Muscle of back (tissue), 11 donors: ENCODE data around the gene PRR5. TPM values are rescaled to one million over a fixed set of nuclear protein-coding genes. Genes with fewer than 3 reads are reported as not detected.

ENCODE experiments used
- DNase-seq, 3 donors: peaks; one replicate each; pipeline versions ENCODE4 v3.0.0 to v3.0.0-alpha.2; 2013
- polyA plus RNA-seq, 10 donors: library from polyadenylated mRNA; unstranded; fragments of 120-200 nt; gene quantifications; one replicate each; pipeline ENCODE4 v1.2.1, GENCODE V29; 2013; ENCODE audit not compliant: insufficient read length in 10 of 10

PRR5 gene
- polyA plus RNA-seq, 10 donors, result 19.5 to 37.3 (median 24.1) TPM

DNA sequence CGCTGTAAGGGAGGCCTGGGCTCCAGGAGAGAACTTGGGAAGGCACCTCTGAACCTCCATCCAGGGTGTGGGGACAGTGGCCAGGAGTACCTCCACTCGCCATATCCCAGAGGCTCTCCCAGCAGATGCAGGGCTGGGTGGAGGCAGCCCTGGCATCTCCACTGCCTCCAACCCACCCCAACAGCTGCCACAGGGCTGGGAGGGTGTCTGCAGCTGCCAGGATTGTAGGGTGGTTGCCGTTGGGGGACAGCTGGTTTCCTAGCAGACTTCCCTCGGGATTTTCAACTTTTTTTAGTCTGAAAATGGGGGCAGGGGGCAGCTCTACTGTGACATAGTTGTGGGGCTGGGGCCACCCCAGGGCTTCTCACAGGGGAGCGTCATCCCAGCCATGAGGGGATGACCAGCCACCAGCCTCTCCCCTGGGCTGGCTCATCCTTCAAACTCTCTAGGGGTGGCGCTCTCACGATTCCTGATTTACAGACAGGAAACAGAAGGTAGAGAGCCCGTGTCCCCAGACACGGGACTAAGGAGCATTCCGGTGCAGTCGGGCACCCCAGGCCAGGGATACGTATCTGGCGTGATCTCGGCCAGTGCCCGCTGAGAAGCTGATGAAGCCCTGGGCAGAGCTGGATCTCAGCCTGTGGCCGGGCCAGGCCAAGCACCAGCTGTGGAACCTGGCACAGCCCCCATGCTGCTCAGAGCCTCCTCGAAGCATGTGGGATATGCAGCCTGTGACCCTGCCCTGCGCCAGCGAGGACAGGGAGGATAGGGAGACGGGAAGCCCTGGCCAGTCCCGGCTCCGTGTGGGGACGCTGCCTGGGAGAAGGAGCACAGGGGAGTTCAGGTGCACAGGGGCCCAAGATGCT, 9.9 kb downstream of the PRR5 start:
- DNase-seq, result peak in 2 of 3 donors; percentile 60 to 77

DNA sequence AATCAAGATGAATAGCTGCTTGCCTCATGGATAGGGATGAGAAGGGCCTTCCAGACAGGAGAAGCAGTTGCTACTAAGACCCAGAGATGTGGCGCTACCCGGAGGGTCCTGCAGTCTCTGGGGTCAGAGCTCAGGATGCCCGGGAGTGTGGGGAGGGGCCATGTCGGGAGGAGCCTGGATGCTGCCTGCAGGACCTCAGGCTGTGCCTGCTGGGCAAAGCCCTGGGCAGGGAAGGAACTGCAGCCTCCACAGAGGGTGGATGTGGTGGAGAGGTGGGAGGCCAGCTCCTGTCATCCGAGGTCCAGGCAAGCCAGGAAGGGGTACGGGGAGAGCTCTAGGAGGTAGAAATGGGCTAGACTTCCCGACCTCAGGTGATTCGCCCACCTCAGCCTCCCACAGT, 11.0 kb downstream of the PRR5 start:
- no peak for DNase-seq

DNA sequence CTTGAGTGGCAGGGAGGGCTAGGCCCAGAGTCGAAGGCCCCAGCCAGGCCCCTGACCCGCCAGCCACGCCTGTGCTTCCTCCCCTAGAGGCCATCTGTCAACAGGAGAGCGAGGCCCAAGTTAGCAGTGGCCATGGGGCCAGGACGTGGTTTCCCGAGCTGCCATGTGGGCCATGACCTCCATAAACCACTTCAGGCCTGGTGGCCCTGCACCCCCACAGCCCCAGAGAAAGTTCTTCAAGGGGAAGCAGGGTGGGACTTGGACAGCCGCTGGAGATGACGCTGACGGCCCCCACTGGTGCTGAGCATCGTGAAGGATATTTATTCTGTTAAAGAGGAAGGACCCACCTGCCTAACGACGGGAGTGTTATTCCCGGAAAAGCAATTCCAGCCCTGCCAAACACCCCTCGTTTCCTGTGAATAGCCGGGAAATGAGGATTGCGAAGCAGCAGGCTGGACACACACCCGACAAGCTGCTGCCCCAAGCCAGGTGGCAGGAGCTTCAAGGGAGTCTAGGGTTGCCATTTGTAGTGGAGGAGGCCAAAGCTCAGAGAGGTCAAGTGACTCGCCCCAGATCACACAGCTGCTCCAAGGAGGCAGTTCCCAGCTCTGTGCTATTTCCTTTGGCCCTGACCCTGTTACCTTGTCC, 12.8 kb downstream of the PRR5 start:
- DNase-seq, result peak in 1 of 3 donors; percentile 43

DNA sequence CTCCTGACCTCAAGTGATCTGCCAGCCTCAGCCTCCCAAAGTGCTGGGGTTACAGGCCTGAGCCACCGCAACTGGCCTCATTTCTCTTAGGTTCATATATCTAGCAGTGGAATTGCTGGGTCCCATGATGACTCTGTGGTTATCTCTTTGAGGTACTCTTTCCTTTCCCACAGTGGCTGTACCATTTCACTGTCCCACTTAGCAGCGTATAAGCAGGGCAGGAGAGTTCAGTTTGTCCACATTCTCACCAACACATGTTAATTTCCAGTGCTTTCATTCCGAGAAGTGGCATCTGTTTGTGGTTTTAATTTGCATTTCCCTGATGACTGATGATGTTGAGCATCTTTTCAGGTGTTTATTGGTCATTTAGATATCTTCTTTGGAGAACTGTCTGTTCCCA, 16.4 kb downstream of the PRR5 start:
- no peak for DNase-seq

DNA sequence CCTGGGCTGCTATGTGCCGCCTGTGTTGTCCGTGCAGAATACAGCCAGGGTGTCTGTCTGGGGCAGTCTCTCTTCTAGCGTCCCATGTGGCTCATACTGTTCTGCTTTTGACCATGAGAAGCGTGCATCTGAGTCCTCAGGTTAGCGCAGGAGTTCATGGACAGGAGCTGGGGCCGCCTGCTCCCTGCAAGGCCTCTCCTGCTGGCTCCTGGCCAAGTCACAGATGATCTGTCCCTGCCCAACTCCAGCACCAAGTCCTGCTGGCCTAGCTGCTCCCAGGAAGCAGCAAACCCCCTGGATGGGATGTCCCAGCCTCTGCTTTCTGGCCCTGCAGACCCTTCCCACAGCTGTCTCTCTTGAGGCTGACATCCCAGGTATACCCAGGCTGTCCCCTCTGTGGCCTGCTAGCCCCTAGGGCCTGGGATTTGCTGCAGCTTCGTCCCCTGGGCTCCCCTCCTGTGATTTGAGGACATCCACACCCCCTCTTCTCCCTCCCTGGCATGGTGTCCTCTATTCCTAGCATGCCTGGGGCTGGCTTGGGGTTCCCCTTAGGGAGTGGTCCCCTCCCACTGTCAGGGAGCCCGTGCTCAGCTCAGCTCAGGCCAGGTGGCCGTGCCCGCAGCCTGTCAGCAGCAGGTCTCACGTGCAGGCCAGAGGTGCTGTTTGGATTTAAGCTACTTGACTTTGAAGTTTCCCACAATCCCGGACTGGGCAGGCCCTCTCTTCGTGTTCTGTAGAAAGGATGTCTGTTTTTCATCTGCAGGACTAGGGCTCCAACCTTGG, 17.8 kb downstream of the PRR5 start:
- DNase-seq, result no peak

DNA sequence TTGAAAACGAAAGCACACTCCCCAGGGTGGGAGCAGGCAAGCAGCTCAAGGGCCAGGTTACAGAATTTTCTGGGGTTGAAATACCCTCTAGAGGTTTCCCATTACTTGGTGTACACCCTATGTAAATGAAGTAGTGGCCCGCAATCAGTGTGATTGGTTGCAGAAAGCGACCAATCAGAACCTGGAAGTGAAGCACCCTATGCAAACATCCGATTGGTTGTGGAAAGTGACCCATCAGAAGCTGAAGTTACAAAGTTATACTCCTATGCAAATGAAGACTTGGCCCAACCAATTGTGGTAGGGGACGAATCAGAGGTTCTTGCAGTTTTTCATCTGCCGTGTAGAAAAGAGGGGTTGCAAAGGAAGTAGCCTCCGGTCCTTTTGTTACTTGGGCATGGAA, 19.2 kb downstream of the PRR5 start:
- DNase-seq, result peak in 1 of 3 donors; percentile 53

DNA sequence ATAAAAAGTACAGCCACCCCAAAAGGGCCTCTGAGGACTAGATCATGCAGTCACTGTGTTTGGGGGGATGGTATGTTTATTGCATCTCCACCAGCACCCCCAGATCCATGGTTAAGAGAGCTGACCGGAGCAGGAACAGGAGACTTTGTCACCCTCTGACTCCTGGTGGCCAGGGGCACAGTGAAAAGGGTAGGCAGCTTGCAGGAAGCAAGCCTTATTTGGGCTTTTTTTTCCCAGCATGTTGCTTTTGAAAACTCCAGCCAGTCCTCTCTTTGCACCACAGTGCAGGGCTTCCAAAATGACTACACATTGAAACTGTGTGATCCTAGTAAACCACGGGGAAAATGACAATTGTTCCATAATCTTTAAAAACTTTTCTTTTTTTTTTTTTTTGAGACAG, 20.6 kb downstream of the PRR5 start:
- DNase-seq, result no peak

DNA sequence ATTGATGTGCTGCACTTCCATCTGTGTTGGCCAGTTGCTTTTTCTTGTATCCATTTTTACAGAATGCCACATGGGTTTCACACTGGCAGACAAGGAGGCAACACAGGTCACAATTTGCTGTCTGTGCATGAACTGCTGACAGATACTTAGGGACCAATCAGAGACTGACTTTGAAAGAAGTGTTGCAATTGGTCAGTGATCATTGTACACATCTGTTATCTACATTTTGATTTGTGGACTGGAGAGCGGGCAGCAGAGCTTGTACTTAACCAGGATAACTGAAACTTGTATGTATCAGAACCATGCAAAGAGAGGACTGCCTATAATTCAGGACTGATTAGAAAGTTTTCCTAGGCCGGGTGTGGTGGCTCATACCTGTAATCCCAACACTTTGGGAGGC, 21.8 kb downstream of the PRR5 start:
- no peak for DNase-seq

DNA sequence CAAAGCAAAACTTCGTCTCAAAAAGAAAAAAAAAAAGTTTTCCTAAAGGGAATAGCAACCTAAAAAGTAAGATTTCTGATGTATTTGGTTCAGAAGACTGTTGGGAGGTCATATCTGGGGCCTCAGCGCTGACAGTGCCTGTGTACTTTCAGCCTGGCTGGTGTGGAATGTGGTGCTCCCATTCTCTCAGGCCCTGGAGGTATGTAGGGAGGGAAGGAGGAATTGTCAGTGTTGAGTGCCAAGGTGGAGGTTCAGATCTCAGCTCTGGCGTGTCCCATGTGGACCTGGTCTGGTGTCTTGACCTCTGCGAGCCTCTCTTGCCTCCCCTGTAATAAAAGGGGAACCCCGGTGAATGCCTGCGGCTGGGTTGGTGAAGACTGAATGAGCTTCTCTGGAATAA, 22.4 kb downstream of the PRR5 start:
- no peak for DNase-seq

DNA sequence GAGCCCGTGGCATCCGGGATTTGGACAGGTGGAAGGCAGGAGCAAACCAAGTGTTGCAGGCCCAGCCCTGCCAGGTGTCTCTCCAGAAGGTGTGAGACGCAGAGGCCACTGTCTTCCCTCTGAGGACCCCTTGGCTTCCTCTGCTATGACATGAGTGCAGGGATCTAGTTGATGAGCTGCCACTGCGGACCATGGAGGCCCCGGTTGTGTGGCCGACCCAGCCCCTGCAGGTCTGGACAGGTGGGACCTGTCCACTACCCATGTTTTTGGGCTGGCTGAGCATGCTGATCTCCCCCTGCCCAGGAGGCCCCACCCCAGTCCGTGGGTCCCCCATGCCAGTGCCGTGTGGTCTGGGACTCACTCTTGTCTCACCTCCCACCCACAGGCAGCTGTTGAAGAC, 22.9 kb downstream of the PRR5 start:
- no peak for DNase-seq

DNA sequence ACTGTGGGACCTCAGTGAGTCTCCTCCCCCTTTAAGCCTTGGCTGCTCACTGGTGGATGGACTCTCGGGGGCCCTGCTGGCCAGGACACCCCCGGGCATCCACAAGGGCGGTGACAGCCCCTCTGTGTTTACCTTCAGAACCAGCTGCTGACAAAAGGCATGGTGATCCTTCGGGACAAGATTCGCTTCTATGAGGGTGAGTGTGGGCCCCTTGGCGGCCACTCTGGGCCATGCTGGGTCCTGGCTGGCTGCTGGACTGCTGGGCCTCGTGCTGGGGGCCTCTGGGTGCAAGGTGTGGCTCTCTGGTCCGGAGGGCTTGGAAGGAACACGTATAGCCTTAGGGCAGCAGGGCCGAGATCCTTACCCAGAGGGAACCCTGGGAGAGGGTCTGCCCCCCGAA, 24.4 kb downstream of the PRR5 start:
- DNase-seq, result no peak

DNA sequence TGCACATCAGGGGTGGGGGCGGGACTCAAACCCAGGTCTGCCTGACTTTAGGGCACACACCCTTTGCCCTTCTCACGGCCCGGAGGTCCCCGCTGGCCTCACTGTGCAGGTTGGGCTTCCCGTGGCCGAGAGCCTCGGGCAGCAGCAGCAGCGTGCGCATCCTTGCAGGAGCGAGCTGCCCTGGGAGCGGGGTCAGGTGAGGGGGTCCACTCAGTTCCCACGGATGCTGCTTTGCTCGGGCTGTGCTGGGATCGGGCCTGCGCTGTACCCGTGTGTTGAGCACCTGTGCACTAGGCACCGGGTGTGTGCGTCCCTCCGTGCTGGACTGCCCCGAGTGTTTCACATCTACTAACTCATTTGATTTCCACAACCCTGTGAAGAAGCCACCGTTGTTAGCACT, 25.1 kb downstream of the PRR5 start:
- no peak for DNase-seq

DNA sequence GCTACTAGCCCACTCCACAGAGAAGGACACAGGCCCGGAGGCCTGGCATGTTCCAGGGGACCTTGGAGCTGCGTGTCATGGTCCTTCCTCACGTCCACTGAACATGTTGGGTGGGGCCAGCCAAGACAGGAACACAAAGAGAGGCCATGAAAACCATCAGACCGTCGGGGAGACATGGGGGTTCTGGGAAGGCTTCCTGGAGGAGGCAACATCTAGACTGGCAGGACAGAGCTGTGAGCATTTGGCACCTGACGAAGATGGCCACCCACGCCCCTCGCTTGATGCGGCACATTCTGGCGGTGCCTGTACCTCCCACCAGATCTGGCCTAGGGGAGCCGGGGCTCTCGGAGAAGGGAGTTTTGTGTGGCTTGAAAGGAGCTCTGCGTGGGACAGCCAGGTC, 25.7 kb downstream of the PRR5 start:
- DNase-seq, result no peak

DNA sequence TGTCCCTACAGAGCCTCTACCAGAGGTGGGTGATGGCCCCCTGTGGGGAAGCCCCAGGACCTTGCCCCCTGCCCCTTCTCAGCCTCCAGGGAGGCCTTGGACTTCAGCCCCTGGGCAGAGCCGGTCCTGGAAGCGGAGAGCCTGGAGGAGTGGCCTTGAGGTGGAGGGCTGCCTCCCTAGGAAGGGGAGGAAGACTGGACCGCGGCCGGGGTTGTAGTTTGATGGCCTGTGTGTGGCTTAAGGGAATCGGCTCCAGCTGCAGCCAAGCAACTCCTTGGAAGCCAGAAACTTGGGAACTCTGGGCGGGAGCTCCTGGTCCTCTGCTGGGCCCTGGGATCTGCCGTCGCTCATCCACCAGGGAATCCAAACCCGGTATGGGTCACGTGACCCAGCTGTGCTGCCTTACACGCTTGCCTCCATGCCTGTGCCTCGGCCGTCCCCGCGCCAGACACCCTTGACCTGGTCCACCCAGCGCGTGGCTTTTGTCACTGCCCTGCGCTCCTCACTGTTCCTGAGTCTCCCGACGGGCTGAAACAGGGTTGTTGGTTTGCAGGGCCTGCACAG, 26.8 kb downstream of the PRR5 start:
- peak; percentile 47 to 93 (median 80) for DNase-seq

DNA sequence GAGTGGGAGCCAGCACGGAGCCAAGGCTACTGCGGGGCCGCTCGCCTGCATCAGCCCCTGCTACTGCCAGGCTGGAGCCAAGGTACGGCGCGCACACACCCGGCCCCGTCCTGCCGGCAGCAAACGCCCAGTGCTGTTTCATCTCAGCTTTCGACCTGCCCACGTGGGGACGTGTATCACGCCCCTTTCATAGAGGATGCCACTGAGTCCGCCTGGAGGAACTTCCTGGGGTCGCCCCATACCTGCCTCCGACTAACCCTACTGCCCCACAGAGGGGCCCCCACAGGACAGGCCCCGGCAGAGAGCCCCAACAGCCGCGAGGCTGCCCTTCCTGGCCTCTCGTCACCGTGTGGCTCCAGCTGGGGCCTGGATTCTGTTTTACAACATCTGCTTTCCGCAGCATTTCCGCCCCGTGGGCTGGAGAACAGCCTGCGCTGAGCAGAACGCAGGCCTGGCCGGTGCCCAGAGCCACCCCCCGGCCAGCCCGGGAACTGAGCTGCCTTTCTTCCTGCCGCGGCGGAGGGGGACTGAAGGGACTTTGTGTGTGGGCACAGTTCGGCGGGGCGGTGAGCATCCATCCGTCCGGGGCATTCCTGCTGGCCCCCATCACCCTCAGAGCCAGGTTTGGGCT, 27.5 kb downstream of the PRR5 start:
- peak; percentile 74 to 97 (median 90) for DNase-seq

DNA sequence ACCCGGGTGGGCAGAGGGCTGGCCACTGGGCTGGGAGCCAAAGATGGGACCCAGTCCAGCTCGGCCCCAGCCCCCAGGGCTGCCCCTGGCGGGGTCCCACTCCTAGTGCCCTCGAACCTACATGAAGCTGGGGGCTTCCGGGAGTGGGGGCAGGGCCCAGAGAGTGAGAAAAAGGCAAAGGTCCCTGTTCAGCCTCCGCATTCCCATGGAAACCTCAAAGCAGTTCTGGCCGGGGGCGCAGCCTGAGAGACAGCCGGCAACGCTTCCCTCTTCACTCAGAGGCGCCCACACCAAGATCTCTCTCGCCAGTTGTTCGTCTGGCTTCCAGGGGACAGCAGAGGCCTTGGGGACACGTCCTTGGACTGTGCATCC, 28.0 kb downstream of the PRR5 start:
- DNase-seq, result peak in 2 of 3 donors; percentile 55 to 83

DNA sequence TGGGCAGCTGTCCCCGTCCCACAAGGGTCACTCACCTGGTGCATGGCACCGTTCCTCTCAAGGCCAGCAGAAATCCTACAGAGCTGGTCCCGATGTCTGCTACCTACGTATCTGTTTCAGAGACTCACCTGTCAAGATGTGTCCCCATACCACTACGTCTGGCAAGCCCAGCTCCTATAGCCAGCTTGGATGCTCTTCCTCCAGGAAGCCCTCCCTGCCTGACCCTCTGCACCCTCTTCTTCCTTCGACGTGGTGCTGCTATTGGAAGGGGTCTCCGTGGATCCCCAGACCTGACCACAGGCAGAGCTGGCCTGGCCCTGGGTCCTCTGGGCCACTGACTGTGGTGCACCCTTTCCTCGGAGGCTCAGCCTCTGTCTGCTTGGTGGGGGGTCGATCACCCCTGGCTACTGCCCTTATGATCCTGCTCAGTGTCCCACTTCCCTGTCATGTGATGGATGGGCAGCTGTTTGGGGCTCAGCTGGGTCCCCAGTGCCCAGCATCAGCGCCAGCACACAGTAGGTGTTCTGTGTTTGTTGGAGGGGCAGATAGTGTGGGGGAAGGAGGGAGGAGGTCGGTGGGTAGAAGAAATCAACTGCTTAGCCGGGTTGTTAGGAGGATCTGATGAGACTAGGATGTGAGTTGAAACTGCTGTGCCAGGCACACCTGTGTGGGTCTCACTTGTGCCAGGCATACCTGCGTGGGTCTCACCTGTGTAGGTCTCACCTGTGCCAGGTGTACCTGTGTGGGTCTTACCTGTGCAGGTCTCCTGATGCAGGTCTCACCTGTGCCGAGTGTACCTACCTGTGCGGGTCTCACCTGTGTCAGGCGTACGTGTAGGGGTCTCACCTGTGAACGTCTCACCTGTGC, 28.7 kb downstream of the PRR5 start:
- no peak for DNase-seq

DNA sequence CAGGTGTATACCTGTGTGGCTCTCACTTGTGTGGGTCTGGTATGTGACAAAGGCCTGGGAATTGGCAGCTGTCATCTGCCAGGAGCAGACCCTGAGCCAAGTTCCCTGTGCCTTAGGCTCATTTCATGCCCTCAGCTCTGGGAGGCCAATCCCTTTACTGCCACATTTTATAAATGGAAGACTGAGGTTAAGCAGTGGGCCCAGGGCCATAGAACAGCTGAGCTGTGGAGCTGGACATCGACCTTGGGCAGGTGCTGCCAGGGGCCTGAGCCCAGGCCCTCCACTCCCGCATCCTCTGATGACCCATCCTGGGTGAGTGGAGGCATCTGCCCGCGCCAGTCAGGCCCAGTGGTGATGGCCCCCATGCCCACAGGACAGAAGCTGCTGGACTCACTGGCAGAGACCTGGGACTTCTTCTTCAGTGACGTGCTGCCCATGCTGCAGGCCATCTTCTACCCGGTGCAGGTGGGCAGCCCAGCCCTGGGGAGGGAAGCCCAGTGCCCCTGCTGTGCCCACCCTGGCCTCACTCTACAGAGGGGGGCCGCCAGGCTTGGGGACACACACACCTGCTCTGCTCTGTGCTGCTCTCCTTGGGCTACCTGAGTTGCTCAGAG, 29.5 kb downstream of the PRR5 start:
- no peak for DNase-seq

DNA sequence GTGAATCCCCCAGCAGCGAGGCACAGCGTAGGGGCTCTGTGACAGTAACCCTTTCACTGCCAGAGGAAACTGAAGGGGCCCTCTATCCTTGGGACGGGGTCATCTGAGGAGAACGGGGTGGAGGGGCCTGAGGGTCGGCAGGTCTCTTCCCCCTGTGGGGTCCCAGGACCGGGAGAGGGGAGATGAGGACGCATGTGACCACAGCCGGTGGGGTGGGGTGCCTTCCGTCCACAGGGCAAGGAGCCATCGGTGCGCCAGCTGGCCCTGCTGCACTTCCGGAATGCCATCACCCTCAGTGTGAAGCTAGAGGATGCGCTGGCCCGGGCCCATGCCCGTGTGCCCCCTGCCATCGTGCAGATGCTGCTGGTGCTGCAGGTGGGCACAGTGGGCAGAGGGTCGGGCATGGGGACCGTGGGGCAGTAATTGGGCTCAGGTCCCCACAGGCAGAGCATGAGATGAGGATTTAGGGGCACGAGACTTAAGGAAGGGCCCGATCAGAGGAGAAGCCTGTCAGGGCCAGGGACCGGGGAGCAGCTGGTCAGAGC, 30.1 kb downstream of the PRR5 start:
- DNase-seq, result no peak

DNA sequence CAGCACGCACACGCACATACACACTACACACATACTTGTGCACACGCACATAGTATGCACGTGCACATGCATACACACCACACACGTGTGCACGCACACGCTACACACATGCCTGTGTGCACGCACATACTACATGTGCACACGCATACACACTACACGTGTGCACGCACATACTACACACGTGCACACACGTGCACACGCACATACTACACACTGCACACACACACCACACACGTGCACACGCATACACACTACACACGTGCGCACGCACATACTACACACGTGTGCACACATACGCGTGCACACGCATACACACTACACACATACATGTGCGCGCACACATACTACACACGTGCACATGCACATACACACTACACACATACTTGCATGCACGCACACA, 30.7 kb downstream of the PRR5 start:
- DNase-seq, result no peak
